WTC11 (cell line): ENCODE measurements around the gene LRRC74A. TPM values are rescaled to one million over a fixed set of nuclear protein-coding genes. Genes with fewer than 3 reads are reported as not detected.

Experiments
- ATAC-seq: fragments of 200-7000 bp; cut with Tn5 transposase; 2 replicates; pipeline ENCODE4 v1.10.0; 2021; ENCODE audit warnings: mild to moderate bottlenecking, moderate library complexity
- CTCF ChIA-PET: fragments of 300-600 bp; sonication (Branson Sonifier 250); formaldehyde crosslinking; loops from one replicate; lab custom pipeline; 2021; ENCODE audit warnings: antibody characterized with exemption; lab: Charles Lee
- POLR2A ChIA-PET: fragments of 350-600 bp; sonication (Branson Sonifier 250); formaldehyde crosslinking; loops from one replicate; lab custom pipeline; 2021; ENCODE audit warnings: antibody characterized with exemption; lab: Charles Lee
- DNase-seq: peaks from one replicate; pipeline ENCODE4 v3.0.0; 2021; ENCODE audit warnings: low spot score
- H3K27ac Mint-ChIP-seq: 2 replicates; pipeline ENCODE4 v1.8.0; 2021; ENCODE audit warnings: mixed read lengths
- H3K27me3 Mint-ChIP-seq: 2 replicates; pipeline ENCODE4 v1.8.0; 2021; ENCODE audit warnings: low read depth, mild to moderate bottlenecking, moderate library complexity, mixed read lengths
- H3K36me3 Mint-ChIP-seq: 2 replicates; pipeline ENCODE4 v1.8.0; 2021; ENCODE audit warnings: mixed read lengths
- H3K4me1 Mint-ChIP-seq: 2 replicates; pipeline ENCODE4 v1.8.0; 2022; ENCODE audit warnings: mixed read lengths
- H3K4me3 Mint-ChIP-seq: 2 replicates; pipeline ENCODE4 v1.8.0; 2021; ENCODE audit warnings: mild to moderate bottlenecking, moderate library complexity, mixed read lengths
- H3K9me3 Mint-ChIP-seq: 2 replicates; pipeline ENCODE4 v1.8.0; 2021; ENCODE audit warnings: mixed read lengths
- ATF3 ChIP-seq: sonication (generic); formaldehyde crosslinking; conservative IDR thresholded peaks from 2 replicates; pipeline ENCODE4 v1.8.1; 2022; ENCODE audit warnings: mild to moderate bottlenecking, missing genetic modification reagents
- CREB1 ChIP-seq: sonication (generic); formaldehyde crosslinking; IDR thresholded peaks from 2 replicates; pipeline ENCODE4 v1.8.0; 2023; ENCODE audit warnings: mild to moderate bottlenecking, missing genetic modification reagents
- CTCF ChIP-seq: fragments of 200-600 bp; IDR thresholded peaks from 2 replicates; pipeline ENCODE4 v1.8.0; 2022; ENCODE audit warnings: antibody characterized with exemption
- E2F1 ChIP-seq: sonication (generic); formaldehyde crosslinking; IDR thresholded peaks from 2 replicates; pipeline ENCODE4 v1.8.0; 2022; ENCODE audit warnings: mild to moderate bottlenecking, missing genetic modification reagents
- E2F4 ChIP-seq: sonication (generic); formaldehyde crosslinking; IDR thresholded peaks from 2 replicates; pipeline ENCODE4 v1.8.1; 2022; ENCODE audit warnings: low read depth, mild to moderate bottlenecking, moderate library complexity, missing genetic modification reagents, borderline replicate concordance
- ETV6 ChIP-seq: sonication (generic); formaldehyde crosslinking; IDR thresholded peaks from 2 replicates; pipeline ENCODE4 v1.8.1; 2022; ENCODE audit warnings: mild to moderate bottlenecking, missing genetic modification reagents
- FOXJ3 ChIP-seq: sonication (generic); formaldehyde crosslinking; IDR thresholded peaks from 2 replicates; pipeline ENCODE4 v1.9.0; 2021; ENCODE audit warnings: missing genetic modification reagents, mild to moderate bottlenecking, borderline replicate concordance
- IRF1 ChIP-seq: sonication (generic); formaldehyde crosslinking; IDR thresholded peaks from 2 replicates; pipeline ENCODE4 v1.8.0; 2023; ENCODE audit warnings: missing genetic modification reagents
- KAT7 ChIP-seq: sonication (generic); formaldehyde crosslinking; IDR thresholded peaks from 2 replicates; pipeline ENCODE4 v1.8.1; 2023; ENCODE audit warnings: missing genetic modification reagents, mild to moderate bottlenecking, borderline replicate concordance
- MAX ChIP-seq: sonication (generic); formaldehyde crosslinking; IDR thresholded peaks from 2 replicates; pipeline ENCODE4 v1.8.0; 2022; ENCODE audit warnings: mild to moderate bottlenecking, missing genetic modification reagents
- NFE2L1 ChIP-seq: sonication (generic); formaldehyde crosslinking; IDR thresholded peaks from 2 replicates; pipeline ENCODE4 v1.8.1; 2023; ENCODE audit warnings: missing genetic modification reagents
- NR2C2 ChIP-seq: sonication (generic); formaldehyde crosslinking; IDR thresholded peaks from 2 replicates; pipeline ENCODE4 v1.8.0; 2022; ENCODE audit warnings: mild to moderate bottlenecking, missing genetic modification reagents
- NR3C1 ChIP-seq: sonication (generic); formaldehyde crosslinking; conservative IDR thresholded peaks from 2 replicates; pipeline ENCODE4 v1.8.1; 2023; ENCODE audit warnings: low read depth, mild to moderate bottlenecking, missing genetic modification reagents
- PRDM15 ChIP-seq: sonication (generic); formaldehyde crosslinking; IDR thresholded peaks from 2 replicates; pipeline ENCODE4 v1.8.0; 2022; ENCODE audit warnings: missing genetic modification reagents
- PRRX2 ChIP-seq: fragments of 250-450 bp; sonication (Bioruptor Pico); IDR thresholded peaks from 2 replicates; pipeline ENCODE4 v1.8.0; 2021; ENCODE audit warnings: mild to moderate bottlenecking
- SP1 ChIP-seq: sonication (generic); formaldehyde crosslinking; conservative IDR thresholded peaks from 2 replicates; pipeline ENCODE4 v1.8.1; 2022; ENCODE audit warnings: missing genetic modification reagents
- USF1 ChIP-seq: sonication (generic); formaldehyde crosslinking; IDR thresholded peaks from 2 replicates; pipeline ENCODE4 v1.8.0; 2022; ENCODE audit warnings: mild to moderate bottlenecking, missing genetic modification reagents
- ZNF281 ChIP-seq: sonication (generic); formaldehyde crosslinking; IDR thresholded peaks from 2 replicates; pipeline ENCODE4 v1.8.0; 2023; ENCODE audit warnings: mild to moderate bottlenecking, missing genetic modification reagents
- ZNF423 ChIP-seq: fragments of 250-450 bp; sonication (Bioruptor Pico); IDR thresholded peaks from 2 replicates; pipeline ENCODE4 v2.1.2; 2022; ENCODE audit warnings: mild to moderate bottlenecking, moderate library complexity
- total RNA-seq: library from RNA; stranded (reverse); gene quantifications from 3 replicates; pipeline ENCODE4 v1.2.3, GENCODE V29; 2021

LRRC74A gene
- total RNA-seq, 1 experiment from 2014 or later: not detected

- TF ChIP-seq PRRX2 (CRISPR knock-in tag) (no peak), NR2C2 (CRISPR knock-in tag) (no peak), NFE2L1 (CRISPR knock-in tag) (no peak)
These were observed 43.2 kb upstream of the LRRC74A start (continued) for GRCh38 chr14:76782885-76783566.

- TF ChIP-seq E2F4 (CRISPR knock-in tag) (no peak), ZNF423 (no peak), IRF1 (no peak), KAT7 (CRISPR knock-in tag) (no peak), ZNF281 (no peak), CREB1 (CRISPR knock-in tag) (no peak), ETV6 (CRISPR knock-in tag) (no peak), FOXJ3 (CRISPR knock-in tag) (no peak), NR3C1 (no peak), ATF3 (no peak)
- TF ChIP-seq, all 79 proteins: peak for 0
- no peak for ATAC-seq
- Mint-ChIP-seq H3K9me3 (no peaks in the 10 kb centered on the region), H3K36me3 (peaks cover 23% of the 10 kb centered on the region), H3K27me3 (peaks cover 2% of the 10 kb centered on the region; the same call in 1 of the 2 replicates), H3K4me1 (peaks cover 3% of the 10 kb centered on the region; the same call in 1 of the 2 replicates), H3K4me3 (no peak overlapping the region), H3K27ac (no peak overlapping the region)
- ChIA-PET POLR2A (interaction anchor here (0.5 kb wide), 1 partner anchor 256 kb away, joined by 6 read pairs; no protein-coding TSS in a partner anchor), CTCF (interaction anchor here (0.6 to 3.8 kb wide), 42 partner anchors 9 to 878 kb away, joined by 3 to 124 read pairs (median 6); partner anchors contain the start of genes ANGEL1 and VASH1)
- no peak for DNase-seq
These were observed 41.8 kb upstream of the LRRC74A start for GRCh38 chr14:76784266-76784874.

GRCh38 chr14:76784881-76785280 is 41.3 kb upstream of the LRRC74A start:
- H3K36me3 Mint-ChIP-seq: peaks cover 23% of the 10 kb centered on the region
- no peaks in the 10 kb centered on the region for H3K9me3 Mint-ChIP-seq
- ChIA-PET CTCF (interaction anchor here (0.6 to 3.8 kb wide), 49 partner anchors 9 to 878 kb away, joined by 3 to 124 read pairs (median 5); partner anchors contain the start of genes ANGEL1 and VASH1), POLR2A (interaction anchor here (0.5 kb wide), 1 partner anchor 256 kb away, joined by 6 read pairs; no protein-coding TSS in a partner anchor)
- peaks cover 1% of the 10 kb centered on the region; the same call in 1 of the 2 replicates for H3K27me3 Mint-ChIP-seq
- H3K4me3 Mint-ChIP-seq: no peak overlapping the region
- ATAC-seq (peak; percentile 99), DNase-seq (peak; percentile 91)
- peak; percentile 85 for TF ChIP-seq SP1
- TF ChIP-seq E2F1: no peak
- TF ChIP-seq PRDM15 (CRISPR knock-in tag): peak; percentile 59; the same call in 1 of the 2 replicates
- TF ChIP-seq USF1 (CRISPR knock-in tag): no peak
- 0 out of 2 replicates have a peak, but pooled peaks have one; percentile 22 for TF ChIP-seq MAX
- peak; percentile 77 for TF ChIP-seq CTCF
- H3K27ac Mint-ChIP-seq: no peak overlapping the region
- peaks cover 3% of the 10 kb centered on the region; the same call in 1 of the 2 replicates for H3K4me1 Mint-ChIP-seq
